Muscle of arm (tissue), 12 donors: ENCODE data around the gene ACP2. TPM values are rescaled to one million over a fixed set of nuclear protein-coding genes. Genes with fewer than 3 reads are reported as not detected.
"Not testable (repeated sequence)": the region's sequence is repeated elsewhere in the genome, so short reads cannot be mapped to it uniquely, and the experiment has no call there.

Experiments
- DNase-seq: peaks from one replicate; pipeline ENCODE4 v3.0.0-alpha.2; 2013
- polyA plus RNA-seq, 12 donors: library from polyadenylated mRNA; unstranded; fragments of 120-200 nt; gene quantifications; one replicate each; pipeline ENCODE4 v1.2.1, GENCODE V29; 2013; ENCODE audit not compliant: insufficient read length in 12 of 12

ACP2 gene
- polyA plus RNA-seq, 12 donors, result 15.6 to 35.4 (median 23.4) TPM; not detected in 1

- no peak for DNase-seq
Measured at GRCh38 chr11:47244448-47245350, 3.9 kb downstream of the ACP2 start.

- no peak for DNase-seq
Measured at GRCh38 chr11:47243454-47243853, 5.2 kb downstream of the ACP2 start.

GRCh38 chr11:47242596-47243192 is 5.9 kb downstream of the ACP2 start:
- no peak for DNase-seq

- DNase-seq, result no peak
Measured at GRCh38 chr11:47241841-47242301, 6.7 kb downstream of the ACP2 start.

DNA sequence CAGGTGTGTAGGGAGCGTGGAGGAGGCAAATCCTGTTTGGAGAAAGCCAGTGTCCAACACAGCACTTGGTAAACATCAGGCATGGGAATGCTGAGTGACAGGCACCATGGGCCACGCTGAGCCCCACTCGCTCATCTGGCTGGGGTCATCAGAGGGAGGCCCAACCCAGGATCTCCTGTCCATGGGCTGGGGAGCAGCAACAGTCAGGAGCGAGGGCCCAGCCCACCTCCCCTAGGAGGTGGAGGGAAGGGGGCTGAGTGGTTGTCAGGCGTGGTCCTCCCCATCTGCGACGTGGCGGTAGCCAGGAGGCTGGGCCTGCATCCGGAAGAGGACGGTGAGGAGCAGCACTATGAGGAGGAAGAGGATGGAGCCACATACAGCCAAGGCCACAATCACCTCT is 8.8 kb downstream of the ACP2 start:
- DNase-seq, result no peak

- no peak for DNase-seq
Measured at GRCh38 chr11:47236482-47236881, 12.1 kb downstream of the ACP2 start.

DNA sequence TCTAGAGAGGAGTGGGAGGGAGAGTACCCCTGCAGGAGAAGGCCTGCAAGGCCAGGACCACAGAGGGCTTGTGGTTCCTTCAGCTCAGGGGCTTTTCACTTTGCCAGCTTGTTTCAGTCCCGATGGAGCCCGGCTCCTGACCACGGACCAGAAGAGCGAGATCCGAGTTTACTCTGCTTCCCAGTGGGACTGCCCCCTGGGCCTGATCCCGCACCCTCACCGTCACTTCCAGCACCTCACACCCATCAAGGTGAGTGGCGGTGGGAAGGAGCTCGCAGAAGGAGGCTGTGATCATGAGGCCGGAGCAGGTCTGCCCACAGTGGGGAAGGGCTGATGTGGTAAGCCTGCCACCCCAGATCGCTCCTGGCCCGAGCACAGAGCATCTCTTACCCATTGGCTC is 13.5 kb downstream of the ACP2 start:
- no peak for DNase-seq

- no peak for DNase-seq
Measured at GRCh38 chr11:47234669-47235100, 13.9 kb downstream of the ACP2 start.

GRCh38 chr11:47233989-47234668 is 14.5 kb downstream of the ACP2 start:
- DNase-seq, result peak; percentile 48

- DNase-seq, result no peak
Measured at GRCh38 chr11:47233051-47233450, 15.6 kb downstream of the ACP2 start.

GRCh38 chr11:47229161-47229560 is 19.5 kb downstream of the ACP2 start:
- no peak for DNase-seq

- no peak for DNase-seq
Measured at GRCh38 chr11:47225552-47226400, 22.8 kb downstream of the ACP2 start.

GRCh38 chr11:47222696-47223095 is 25.9 kb downstream of the ACP2 start:
- DNase-seq, result no peak

GRCh38 chr11:47220401-47220821 is 28.2 kb downstream of the ACP2 start:
- DNase-seq, result no peak

- DNase-seq, result peak; percentile 71
Measured at GRCh38 chr11:47216121-47216798, 32.4 kb downstream of the ACP2 start.

DNA sequence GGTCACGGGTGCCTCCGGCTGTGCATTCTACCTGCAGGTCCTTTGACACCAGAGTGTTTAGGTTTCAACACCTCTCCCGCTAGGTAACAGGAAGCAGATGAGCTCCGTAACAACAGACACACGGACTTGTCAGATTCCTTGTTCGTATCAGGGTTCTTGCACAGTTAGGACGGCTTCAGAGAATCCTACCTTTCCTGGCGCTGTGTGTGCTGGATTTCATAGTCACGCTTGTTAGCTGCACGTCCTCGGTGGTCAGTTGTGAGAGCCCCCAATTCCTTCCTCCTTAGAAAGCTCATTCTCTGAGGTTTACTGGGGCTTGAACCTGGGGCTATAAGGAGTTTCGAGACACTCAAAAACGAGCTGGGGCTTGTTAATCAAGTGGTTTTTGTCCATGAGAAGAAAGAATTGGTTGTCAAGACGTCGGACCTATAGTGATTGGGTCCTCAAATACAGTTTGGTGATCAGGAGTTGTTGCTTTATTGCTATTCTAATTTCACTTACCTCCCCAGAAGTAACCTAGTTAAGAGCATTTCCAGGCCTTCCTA is 33.2 kb downstream of the ACP2 start:
- DNase-seq, result no peak

- DNase-seq, result peak; percentile 76
Measured at GRCh38 chr11:47213950-47214565, 34.6 kb downstream of the ACP2 start.

DNA sequence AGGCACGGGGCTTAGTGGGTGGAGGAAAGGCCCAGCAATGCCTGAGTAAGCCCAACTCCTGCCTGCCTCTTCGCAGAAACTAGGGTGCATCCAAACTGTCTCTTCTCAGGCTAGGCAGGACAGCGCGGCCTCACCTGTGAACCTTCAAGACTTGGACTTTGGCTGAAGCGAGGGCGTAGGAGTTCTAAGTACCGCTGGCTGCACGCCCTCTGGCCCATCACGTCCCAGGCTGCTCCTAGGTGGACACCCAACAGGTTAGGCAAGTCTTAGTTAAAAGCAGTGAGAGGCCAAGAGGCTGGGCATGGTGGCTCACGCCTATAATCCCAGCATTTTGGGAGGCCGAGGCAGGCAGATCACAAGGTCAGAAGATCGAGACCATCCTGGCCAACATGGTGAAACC is 35.7 kb downstream of the ACP2 start:
- no peak for DNase-seq

GRCh38 chr11:47208628-47209027 is 40.0 kb downstream of the ACP2 start:
- no peak for DNase-seq

- DNase-seq, result not testable (repeated sequence)
Measured at GRCh38 chr11:47208008-47208552, 40.5 kb downstream of the ACP2 start.
